ENCODE results near the gene ZBTB20.
"Not testable (repeated sequence)": the region's sequence is repeated elsewhere in the genome, so short reads cannot be mapped to it uniquely, and the experiment has no call there.

The ZBTB20 gene

GRCh38 chr3:114855839-114856238, 291.2 kb downstream of the ZBTB20 start:
- H3K4me3 ChIP-seq (ENCODE audit: low read depth, low read length), result no peak overlapping the region
- no peak for DNase-seq (ENCODE audit: low read depth)

- no peak for DNase-seq (ENCODE audit: low read depth)
Observed at GRCh38 chr3:114852966-114853365, 294.1 kb downstream of the ZBTB20 start.

DNA sequence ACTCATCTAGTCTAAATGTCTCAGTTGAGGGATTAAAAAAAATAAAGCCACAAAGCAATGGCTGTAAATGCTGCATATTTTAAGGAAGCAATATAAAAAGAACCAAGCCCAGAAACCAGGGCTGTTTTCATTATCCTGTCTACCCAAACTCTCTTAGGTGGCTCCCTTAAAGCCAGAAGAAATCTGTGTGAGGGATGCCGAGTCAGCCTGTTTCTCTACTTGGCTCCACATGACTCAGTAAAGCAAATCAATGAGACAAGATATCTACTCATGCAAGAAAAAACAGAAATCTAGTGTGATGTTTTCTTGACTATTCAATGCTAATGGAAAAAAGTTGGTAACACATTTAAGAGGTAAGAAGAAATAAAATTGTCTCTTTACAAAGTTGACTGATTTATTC, 296.2 kb downstream of the ZBTB20 start:
- H3K4me3 ChIP-seq (ENCODE audit: low read depth, low read length), result no peak overlapping the region
- no peak for DNase-seq (ENCODE audit: low read depth)

More at GRCh38 chr3:114852966-114853365, 294.1 kb downstream of the ZBTB20 start:
- H3K4me3 ChIP-seq (ENCODE audit: low read depth, low read length), result no peak overlapping the region

DNA sequence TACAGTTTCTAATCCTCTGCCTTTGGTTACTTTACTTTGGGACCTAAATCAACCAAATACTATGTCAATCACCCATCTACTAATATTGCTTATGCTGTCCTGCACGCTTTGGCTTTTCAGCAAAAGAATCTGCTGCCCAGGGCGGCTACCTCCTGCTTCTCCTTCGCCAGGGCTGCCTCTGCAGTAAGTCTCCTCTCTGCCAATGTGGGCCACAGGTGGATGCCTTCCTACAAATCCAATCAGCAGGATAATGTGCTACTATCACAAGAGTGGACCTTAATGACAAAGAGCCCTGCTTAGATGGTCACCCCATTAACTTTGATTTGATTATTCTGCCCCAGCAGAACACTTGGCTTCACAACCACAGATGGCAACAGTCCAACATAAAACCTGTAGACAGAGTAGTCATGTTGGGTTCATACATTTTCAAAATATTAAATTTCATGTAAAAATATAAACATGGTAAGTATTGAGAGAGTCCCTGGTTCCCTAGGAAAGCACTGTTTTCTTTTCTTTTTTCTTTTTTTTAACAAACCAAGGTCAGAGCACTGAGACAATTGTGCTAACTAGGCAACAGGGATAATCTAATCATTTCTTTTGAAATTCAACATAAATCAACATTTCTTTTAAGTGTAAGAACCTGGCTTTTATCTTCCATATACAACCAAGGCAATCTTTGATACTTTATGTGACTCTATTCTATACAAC, 298.3 kb downstream of the ZBTB20 start:
- DNase-seq (ENCODE audit: low read depth), result no peak
- no peak overlapping the region for H3K4me3 ChIP-seq (ENCODE audit: low read depth, low read length)

DNA sequence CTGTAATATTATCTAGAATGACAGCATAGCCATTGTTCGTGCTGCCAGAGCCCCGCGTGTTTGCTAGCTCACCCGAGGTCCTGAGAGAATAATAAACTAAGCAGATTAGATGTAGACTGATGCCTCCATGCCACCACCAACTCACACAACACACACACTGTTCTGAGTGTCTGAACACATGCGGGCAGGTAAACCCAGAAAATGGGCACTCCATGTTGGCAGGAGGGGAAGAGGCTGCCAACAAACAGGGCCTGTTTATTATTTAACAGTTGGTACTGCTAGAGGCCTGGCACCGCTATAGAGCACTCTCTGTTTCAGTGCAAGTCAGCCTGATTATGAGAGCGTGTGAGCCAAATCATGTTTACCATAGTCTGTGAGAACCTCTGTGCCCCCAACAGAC, 299.0 kb downstream of the ZBTB20 start:
- DNase-seq (ENCODE audit: low read depth), result no peak
- H3K4me3 ChIP-seq (ENCODE audit: low read depth, low read length), result no peak overlapping the region

- no peak overlapping the region for H3K4me3 ChIP-seq (ENCODE audit: low read depth, low read length)
- DNase-seq (ENCODE audit: low read depth), result no peak
Observed at GRCh38 chr3:114847564-114847963, 299.5 kb downstream of the ZBTB20 start.

- no peak for DNase-seq (ENCODE audit: low read depth)
- H3K4me3 ChIP-seq (ENCODE audit: low read depth, low read length), result no peak overlapping the region
Observed at GRCh38 chr3:114846779-114847178, 300.3 kb downstream of the ZBTB20 start.

DNA sequence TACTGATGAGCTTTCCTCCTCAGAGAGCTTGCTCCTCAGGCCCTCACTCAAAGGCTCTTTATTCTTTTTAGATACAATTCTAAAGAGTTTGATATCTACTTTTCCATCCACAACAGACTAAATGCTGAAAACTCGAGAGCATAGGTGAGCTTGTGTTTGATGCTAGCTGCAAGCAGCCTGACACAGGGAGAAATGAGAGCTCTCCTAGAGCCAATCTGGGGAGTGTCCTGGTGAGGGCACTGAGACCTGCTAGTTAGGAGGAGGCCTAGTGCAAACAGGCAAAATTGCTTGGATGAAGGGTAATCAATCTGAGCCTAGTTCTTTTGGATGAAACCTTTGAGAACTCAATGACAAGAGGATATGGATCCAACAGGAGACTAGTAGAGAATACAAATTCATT, 300.8 kb downstream of the ZBTB20 start:
- H3K4me3 ChIP-seq (ENCODE audit: low read depth, low read length), result no peak overlapping the region
- DNase-seq (ENCODE audit: low read depth), result no peak

- DNase-seq (ENCODE audit: low read depth), result no peak
- no peak overlapping the region for H3K4me3 ChIP-seq (ENCODE audit: low read depth, low read length)
Observed at GRCh38 chr3:114841515-114841914, 305.6 kb downstream of the ZBTB20 start.

DNA sequence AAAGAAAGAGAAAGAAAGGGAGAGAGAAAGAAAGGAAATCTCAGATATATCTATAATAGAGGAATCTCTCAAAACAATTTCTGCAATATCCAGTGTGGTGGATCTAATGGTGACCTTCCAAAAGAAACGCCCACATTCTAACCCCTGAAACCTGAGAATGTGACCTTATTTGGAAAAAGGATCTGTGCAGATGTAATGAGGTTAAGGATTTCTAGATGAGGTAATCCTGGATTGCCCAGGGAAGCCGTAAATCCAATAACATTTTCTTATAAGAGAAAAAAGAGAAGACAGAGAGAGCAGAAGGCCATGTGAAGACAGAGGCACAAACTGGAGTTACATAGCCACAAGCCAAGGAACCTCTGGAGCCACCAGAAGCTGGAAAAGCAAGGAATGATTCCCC, 307.6 kb downstream of the ZBTB20 start:
- H3K4me3 ChIP-seq (ENCODE audit: low read depth, low read length), result no peak overlapping the region
- peak; percentile 13 for DNase-seq (ENCODE audit: low read depth)

DNA sequence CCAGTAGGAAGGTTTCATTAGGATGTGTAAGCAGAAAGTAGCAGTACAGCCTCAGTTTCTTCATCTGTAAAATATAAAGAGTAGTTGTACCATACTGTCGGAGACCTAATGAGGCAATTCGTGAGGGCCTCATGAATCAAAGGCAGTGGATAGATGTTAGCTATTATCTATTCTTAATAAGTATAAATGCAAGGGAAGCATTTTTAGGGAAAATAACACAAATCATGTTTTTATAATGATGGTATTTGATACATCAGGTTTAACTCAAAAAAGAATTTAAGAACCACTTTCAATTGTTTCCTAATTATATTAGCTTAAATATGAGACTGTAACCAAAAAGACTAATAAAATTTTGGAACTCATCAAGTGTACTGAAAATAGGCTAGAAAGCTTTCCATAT, 309.1 kb downstream of the ZBTB20 start:
- no peak overlapping the region for H3K4me3 ChIP-seq (ENCODE audit: low read depth, low read length)
- no peak for DNase-seq (ENCODE audit: low read depth)

DNA sequence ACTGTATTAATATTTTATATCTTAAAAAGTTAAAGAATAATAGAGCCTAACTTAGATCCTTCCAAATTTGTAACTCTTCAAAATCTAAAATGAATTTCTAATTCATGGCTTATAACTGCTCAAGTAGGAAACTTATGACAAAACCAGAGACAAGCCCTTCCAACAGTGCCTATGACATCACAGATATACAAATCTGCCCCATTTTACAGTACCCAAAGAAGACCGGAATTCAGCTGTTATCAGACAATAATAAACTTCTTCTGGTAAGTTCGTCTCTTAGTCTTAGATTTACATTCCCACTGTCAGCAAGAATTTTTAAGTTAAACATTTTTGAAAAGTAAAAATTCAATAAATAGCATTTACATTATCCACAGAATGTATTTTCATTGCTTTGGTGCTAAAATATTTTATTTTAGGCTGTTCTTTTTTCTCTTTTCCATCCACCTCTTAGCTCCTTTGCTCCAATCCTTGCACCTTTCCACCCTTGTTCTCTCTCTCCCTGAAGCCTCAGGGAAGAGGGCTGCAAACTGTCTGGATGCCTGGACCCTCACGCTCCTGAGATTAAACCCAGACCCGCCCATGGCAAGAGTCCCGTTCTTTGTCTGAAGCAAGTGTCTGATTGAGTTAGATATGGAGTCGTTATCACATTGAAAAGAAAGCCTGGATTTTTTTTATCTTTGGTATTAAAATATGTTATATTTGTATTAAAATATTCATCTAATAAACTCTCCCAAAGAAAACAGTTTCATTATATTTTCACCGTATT, 312.7 kb downstream of the ZBTB20 start:
- DNase-seq (ENCODE audit: low read depth), result no peak
- no peak overlapping the region for H3K4me3 ChIP-seq (ENCODE audit: low read depth, low read length)

DNA sequence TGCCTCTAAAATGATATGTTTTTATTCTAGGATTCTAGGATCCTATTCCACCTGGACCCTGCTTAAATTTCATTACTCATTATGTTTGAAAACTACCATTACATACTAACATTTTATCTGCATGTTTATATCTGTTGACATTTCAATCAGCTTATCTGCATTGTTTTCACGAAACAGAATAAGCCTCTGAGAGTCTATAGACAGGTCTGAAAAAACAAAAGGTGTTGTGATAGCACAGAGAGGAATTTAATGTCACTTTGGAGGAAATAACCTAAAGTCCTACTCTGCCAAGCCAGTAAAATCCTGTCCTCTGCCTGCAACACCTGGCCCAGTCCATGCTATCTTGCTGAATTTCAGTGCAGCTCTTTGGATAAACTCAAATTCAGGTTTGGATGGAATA, 315.2 kb downstream of the ZBTB20 start:
- no peak overlapping the region for H3K4me3 ChIP-seq (ENCODE audit: low read depth, low read length)
- DNase-seq (ENCODE audit: low read depth), result no peak

GRCh38 chr3:114830652-114831051, 316.4 kb downstream of the ZBTB20 start:
- DNase-seq (ENCODE audit: low read depth), result no peak
- H3K4me3 ChIP-seq (ENCODE audit: low read depth, low read length), result no peak overlapping the region

DNA sequence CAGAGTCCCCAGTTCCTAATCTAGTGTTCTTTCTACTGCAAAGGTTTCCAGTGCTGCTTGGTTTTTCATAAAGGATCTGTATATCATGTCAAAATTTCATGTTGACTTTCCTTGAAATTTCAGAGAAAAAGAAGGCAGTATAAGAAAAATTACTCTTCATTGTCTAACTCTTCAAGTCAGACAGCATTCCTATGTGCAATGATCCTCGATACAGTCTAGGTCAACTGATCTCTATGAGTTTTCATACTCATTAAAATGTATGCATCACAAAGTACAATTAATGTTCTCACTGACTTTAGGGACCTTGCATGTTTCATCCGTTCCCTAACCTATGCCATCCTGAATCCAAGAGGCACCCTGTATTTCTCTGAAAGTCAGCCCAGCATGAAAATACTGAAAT, 317.3 kb downstream of the ZBTB20 start:
- H3K4me3 ChIP-seq (ENCODE audit: low read depth, low read length), result no peak overlapping the region
- DNase-seq (ENCODE audit: low read depth), result no peak

GRCh38 chr3:114827495-114827894, 319.6 kb downstream of the ZBTB20 start:
- peak; percentile 6 for DNase-seq (ENCODE audit: low read depth)
- H3K4me3 ChIP-seq (ENCODE audit: low read depth, low read length), result no peak overlapping the region

GRCh38 chr3:114824014-114824413, 323.1 kb downstream of the ZBTB20 start:
- no peak for DNase-seq (ENCODE audit: low read depth)
- H3K4me3 ChIP-seq (ENCODE audit: low read depth, low read length), result no peak overlapping the region

GRCh38 chr3:114823061-114823460, 324.0 kb downstream of the ZBTB20 start:
- no peak for DNase-seq (ENCODE audit: low read depth)
- no peak overlapping the region for H3K4me3 ChIP-seq (ENCODE audit: low read depth, low read length)

- no peak for DNase-seq (ENCODE audit: low read depth)
- H3K4me3 ChIP-seq (ENCODE audit: low read depth, low read length), result no peak overlapping the region
Observed at GRCh38 chr3:114816052-114816451, 331.0 kb downstream of the ZBTB20 start.

- not testable (repeated sequence) for H3K4me3 ChIP-seq (ENCODE audit: low read depth, low read length); DNase-seq (ENCODE audit: low read depth)
Observed at GRCh38 chr3:114812541-114813238, 334.4 kb downstream of the ZBTB20 start.
